Trophoblast cell (in vitro differentiated cells and primary cell): ENCODE data around the gene CANX.

Experiments
- DNase-seq, 2 donors: peaks; one replicate each; pipeline ENCODE4 v3.0.0-alpha.2; 2016
- H2AFZ ChIP-seq: 2 replicates; pipeline ENCODE4 v1.6.1; 2013; ENCODE audit warnings: low read length, moderate library complexity, mild to moderate bottlenecking; ENCODE audit not compliant: insufficient read depth, poor library complexity
- H2AK5ac ChIP-seq: 2 replicates; pipeline ENCODE4 v1.6.1; 2013; ENCODE audit warnings: mild to moderate bottlenecking, low read length
- H2BK120ac ChIP-seq: 2 replicates; pipeline ENCODE4 v1.6.1; 2013; ENCODE audit warnings: low read length, mild to moderate bottlenecking, moderate library complexity; ENCODE audit not compliant: insufficient read depth, poor library complexity
- H2BK12ac ChIP-seq: 2 replicates; pipeline ENCODE4 v1.6.1; 2013; ENCODE audit warnings: mild to moderate bottlenecking, low read length, moderate library complexity
- H2BK5ac ChIP-seq: 2 replicates; pipeline ENCODE4 v1.6.1; 2013; ENCODE audit warnings: low read length, low read depth, moderate library complexity, mild to moderate bottlenecking; ENCODE audit not compliant: poor library complexity
- H3K14ac ChIP-seq: 2 replicates; pipeline ENCODE4 v1.6.1; 2013; ENCODE audit warnings: mild to moderate bottlenecking, low read length
- H3K18ac ChIP-seq: 2 replicates; pipeline ENCODE4 v1.6.1; 2013; ENCODE audit warnings: mild to moderate bottlenecking, low read length
- H3K23ac ChIP-seq: 2 replicates; pipeline ENCODE4 v1.6.1; 2013; ENCODE audit warnings: low read length
- H3K27ac ChIP-seq: 2 replicates; pipeline ENCODE4 v1.5.1; 2013; ENCODE audit warnings: low read depth, mild to moderate bottlenecking, inconsistent platforms, low read length, moderate library complexity
- H3K27me3 ChIP-seq: 2 replicates; pipeline ENCODE4 v1.6.1; 2013; ENCODE audit warnings: inconsistent platforms, mild to moderate bottlenecking, low read length, moderate library complexity; ENCODE audit not compliant: insufficient read depth
- H3K36me3 ChIP-seq, 2 experiments: 1 replicate in 1 of 2; 2 replicates in 1 of 2; pipeline ENCODE4 v1.6.1; 2013; ENCODE audit warnings: low read length in 2 of 2, mild to moderate bottlenecking in 2 of 2, moderate library complexity in 1 of 2; ENCODE audit not compliant: insufficient read depth in 2 of 2, control insufficient read depth in 1 of 2
- H3K4ac ChIP-seq: 2 replicates; pipeline ENCODE4 v1.6.1; 2013; ENCODE audit warnings: low read depth, mild to moderate bottlenecking, low read length, moderate library complexity
- H3K4me1 ChIP-seq, 2 experiments: 1 replicate in 1 of 2; 2 replicates in 1 of 2; pipeline ENCODE4 v1.6.1; 2013; ENCODE audit warnings: low read length in 2 of 2, mild to moderate bottlenecking in 2 of 2, moderate library complexity in 1 of 2; ENCODE audit not compliant: insufficient read depth in 2 of 2, control insufficient read depth in 1 of 2
- H3K4me2 ChIP-seq: 2 replicates; pipeline ENCODE4 v1.6.1; 2013; ENCODE audit warnings: inconsistent platforms, mild to moderate bottlenecking, low read length, moderate library complexity
- H3K4me3 ChIP-seq: 2 replicates; pipeline ENCODE4 v1.5.1; 2013; ENCODE audit warnings: mild to moderate bottlenecking, low read depth, low read length, inconsistent platforms
- H3K79me1 ChIP-seq: one replicate; pipeline ENCODE4 v1.6.1; 2013; ENCODE audit warnings: low read length
- H3K79me2 ChIP-seq: 2 replicates; pipeline ENCODE4 v1.6.1; 2013; ENCODE audit warnings: low read length, mild to moderate bottlenecking; ENCODE audit not compliant: control insufficient read depth, insufficient read depth, poor library complexity
- H3K9ac ChIP-seq: 2 replicates; pipeline ENCODE4 v1.6.1; 2013; ENCODE audit warnings: mild to moderate bottlenecking, low read length
- H3K9me3 ChIP-seq: 2 replicates; pipeline ENCODE4 v1.6.1; 2013; ENCODE audit warnings: low read depth, mild to moderate bottlenecking, control low read depth, inconsistent platforms, low read length; ENCODE audit not compliant: insufficient read depth
- H4K12ac ChIP-seq: 2 replicates; pipeline ENCODE4 v1.6.1; 2013; ENCODE audit warnings: low read depth, mild to moderate bottlenecking, low read length, moderate library complexity
- H4K8ac ChIP-seq: 2 replicates; pipeline ENCODE4 v1.6.1; 2013; ENCODE audit warnings: low read depth, mild to moderate bottlenecking, low read length, moderate library complexity
- H4K91ac ChIP-seq: one replicate; pipeline ENCODE4 v1.6.1; 2013; ENCODE audit warnings: low read depth, mild to moderate bottlenecking, low read length, moderate library complexity
- WGBS: extraction: QIAGEN DNeasy Blood & Tissue Kit; methylation state at CpG from one replicate; pipeline ENCODE4 v1.1.7; 2013; ENCODE audit warnings: missing lambda C conversion rate; ENCODE audit not compliant: insufficient read length, insufficient coverage; ENCODE audit errors: extremely low coverage; 5-methylcytosine and 5-hydroxymethylcytosine counted together

The CANX gene

GRCh38 chr5:179758955-179759354 is 60.2 kb downstream of the CANX start:
- no peak overlapping the region for H3K23ac ChIP-seq
- no peak overlapping the region for H3K27ac ChIP-seq
- peak; percentile 76 to 89 for DNase-seq
- H3K27me3 ChIP-seq = no peaks in the 10 kb centered on the region
- H3K79me2 ChIP-seq = peaks cover 2% of the 10 kb centered on the region
- no peak overlapping the region for H4K91ac ChIP-seq
- H2BK5ac ChIP-seq = no peak overlapping the region
- H3K18ac ChIP-seq = no peak overlapping the region
- no peak overlapping the region for H2AFZ ChIP-seq
- H3K4ac ChIP-seq = no peak overlapping the region
- peaks cover 5% of the 10 kb centered on the region for H3K79me1 ChIP-seq
- no CpG with 5 or more reads among the region's 8 CpGs for WGBS
- no peaks in the 10 kb centered on the region for H3K36me3 ChIP-seq
- H3K14ac ChIP-seq = no peak overlapping the region
- H3K9me3 ChIP-seq = peaks cover 3% of the 10 kb centered on the region
- H4K12ac ChIP-seq = no peak overlapping the region
- no peak overlapping the region for H2BK120ac ChIP-seq
- no peak overlapping the region for H3K4me2 ChIP-seq
- no peak overlapping the region for H2AK5ac ChIP-seq
- H3K4me3 ChIP-seq = no peak overlapping the region
- no peak overlapping the region for H2BK12ac ChIP-seq
- no peak overlapping the region for H3K9ac ChIP-seq
- H4K8ac ChIP-seq = no peak overlapping the region
- peaks cover 8 to 24% of the 10 kb centered on the region in 2 experiments for H3K4me1 ChIP-seq

- Histone ChIP-seq H3K9me3 (peaks cover 3% of the 10 kb centered on the region), H3K36me3 (no peaks in the 10 kb centered on the region), H4K12ac (no peak overlapping the region), H2AFZ (no peak overlapping the region), H2BK5ac (no peak overlapping the region), H3K27ac (no peak overlapping the region), H3K4me2 (no peak overlapping the region), H2AK5ac (no peak overlapping the region), H3K79me2 (peaks cover 3% of the 10 kb centered on the region), H3K9ac (no peak overlapping the region), H3K4me3 (no peak overlapping the region), H3K27me3 (no peaks in the 10 kb centered on the region), H3K14ac (no peak overlapping the region), H4K8ac (no peak overlapping the region), H2BK12ac (no peak overlapping the region), H3K4ac (peak overlapping the region; percentile 50), H4K91ac (no peak overlapping the region), H3K23ac (no peak overlapping the region), H3K79me1 (peaks cover 6% of the 10 kb centered on the region), H3K18ac (no peak overlapping the region), H3K4me1 (peaks cover 11 to 28% of the 10 kb centered on the region in 2 experiments), H2BK120ac (no peak overlapping the region)
- no CpG with 5 or more reads among the region's 9 CpGs for WGBS
- no peak for DNase-seq
Observed at GRCh38 chr5:179759581-179760551, 61.1 kb downstream of the CANX start.

GRCh38 chr5:179762079-179762780 is 63.5 kb downstream of the CANX start:
- Histone ChIP-seq H3K27ac (peak overlapping the region; percentile 11), H3K23ac (no peak overlapping the region), H3K27me3 (no peaks in the 10 kb centered on the region), H2AK5ac (no peak overlapping the region), H2BK120ac (no peak overlapping the region), H4K12ac (no peak overlapping the region), H3K14ac (no peak overlapping the region), H3K18ac (no peak overlapping the region), H2BK5ac (no peak overlapping the region), H3K36me3 (peaks cover 11 to 12% of the 10 kb centered on the region in 2 experiments), H3K9me3 (peaks cover 3% of the 10 kb centered on the region), H4K91ac (no peak overlapping the region), H3K4ac (no peak overlapping the region), H3K4me2 (no peak overlapping the region), H3K4me3 (no peak overlapping the region), H3K79me1 (peaks cover 18% of the 10 kb centered on the region), H3K9ac (no peak overlapping the region), H3K4me1 (peaks cover 23 to 45% of the 10 kb centered on the region in 2 experiments), H2AFZ (no peak overlapping the region), H2BK12ac (no peak overlapping the region), H3K79me2 (peaks cover 8% of the 10 kb centered on the region), H4K8ac (no peak overlapping the region)
- WGBS = no CpG with 5 or more reads among the region's 10 CpGs
- DNase-seq = no peak

GRCh38 chr5:179762781-179763176 is 64.0 kb downstream of the CANX start:
- DNase-seq = no peak
- peaks cover 11 to 14% of the 10 kb centered on the region in 2 experiments for H3K36me3 ChIP-seq
- H2AFZ ChIP-seq = no peak overlapping the region
- H3K4me1 ChIP-seq = peaks cover 23 to 45% of the 10 kb centered on the region in 2 experiments
- no peak overlapping the region for H3K4me2 ChIP-seq
- H2AK5ac ChIP-seq = no peak overlapping the region
- H3K79me1 ChIP-seq = peaks cover 18% of the 10 kb centered on the region
- H4K12ac ChIP-seq = no peak overlapping the region
- no peak overlapping the region for H2BK12ac ChIP-seq
- H3K9ac ChIP-seq = no peak overlapping the region
- no peaks in the 10 kb centered on the region for H3K27me3 ChIP-seq
- no peak overlapping the region for H3K23ac ChIP-seq
- no peak overlapping the region for H3K18ac ChIP-seq
- peaks cover 3% of the 10 kb centered on the region for H3K9me3 ChIP-seq
- no peak overlapping the region for H4K8ac ChIP-seq
- H3K27ac ChIP-seq = no peak overlapping the region
- H3K4me3 ChIP-seq = no peak overlapping the region
- H3K14ac ChIP-seq = no peak overlapping the region
- no peak overlapping the region for H2BK5ac ChIP-seq
- no peak overlapping the region for H4K91ac ChIP-seq
- H3K79me2 ChIP-seq = peaks cover 8% of the 10 kb centered on the region
- H2BK120ac ChIP-seq = no peak overlapping the region
- WGBS = no CpG with 5 or more reads among the region's 3 CpGs
- H3K4ac ChIP-seq = no peak overlapping the region
